ENCODE results near the gene SLC25A14.

- TF ChIP-seq CTCF (IDR thresholded peaks at IDR 0.05) (no peak), POLR2A (IDR thresholded peaks at IDR 0.05) (no peak), EP300 (IDR thresholded peaks at IDR 0.05) (no peak), POLR2AphosphoS5 (IDR thresholded peaks at IDR 0.05) (no peak)
Observed at GRCh38 chrX:130413415-130413814, 73.7 kb downstream of the SLC25A14 start.
